ENCODE data around the gene TEPSIN. TPM values are rescaled to one million over a fixed set of nuclear protein-coding genes. Genes with fewer than 3 reads are reported as not detected.

The TEPSIN gene
- polyA plus RNA-seq, 1 donor from 2014 or later, result 50.0 TPM

DNA sequence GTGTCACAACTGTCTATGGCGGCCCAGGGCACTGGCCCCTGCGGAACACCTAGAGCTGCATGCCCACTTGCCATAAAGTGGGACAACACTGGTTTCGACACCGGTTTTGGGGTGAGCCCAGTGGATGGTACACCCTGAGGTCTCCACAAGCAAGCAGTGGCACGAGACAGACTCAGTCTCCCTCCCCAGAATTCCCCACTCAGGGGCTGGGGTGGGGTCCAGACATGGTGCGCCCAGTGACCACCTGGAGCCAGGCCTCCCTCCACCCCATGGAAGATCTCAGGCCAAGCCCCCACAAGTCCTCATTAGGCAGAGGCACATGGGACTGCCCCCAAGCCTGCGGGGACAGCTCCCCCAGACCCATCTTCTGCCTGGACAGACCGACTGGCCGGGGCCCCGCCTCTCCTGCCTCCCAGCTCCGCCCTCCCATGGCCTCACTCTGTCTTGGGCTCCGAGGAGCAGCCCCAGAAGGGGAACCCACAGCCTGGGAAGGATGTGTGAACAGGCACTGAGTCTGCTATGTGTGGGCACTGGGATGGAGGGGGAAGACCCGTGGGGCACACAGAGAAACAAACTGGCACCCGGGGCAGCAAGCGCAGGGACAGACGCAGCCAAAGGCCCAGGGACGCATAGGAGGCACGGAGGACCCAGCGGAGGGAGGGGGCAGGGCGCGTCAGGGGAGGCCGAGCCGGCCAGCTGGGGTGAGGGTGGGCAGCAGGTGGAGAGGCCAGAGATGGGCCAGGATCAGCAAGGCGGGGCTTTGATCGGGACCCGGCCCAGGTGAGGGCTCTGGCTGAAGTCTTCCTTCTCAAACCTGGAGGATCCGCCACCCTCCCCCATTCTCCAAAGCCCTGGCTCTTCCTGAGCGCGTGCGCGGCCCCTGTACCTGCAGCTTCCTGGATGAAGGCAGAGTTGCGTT lies 2.8 kb downstream of the TEPSIN start:
- Histone ChIP-seq H2AFZ (ENCODE audit: low read depth, low read length) (no peak overlapping the region), H3F3A (ENCODE audit: insufficient read depth, low read length, poor library complexity, severe bottlenecking) (no peaks in the 10 kb centered on the region), H3K9ac (ENCODE audit: low read length) (no peak overlapping the region), H3K4me2 (ENCODE audit: low read length) (no peak overlapping the region), H3K4me3 (ENCODE audit: low read length) (no peak overlapping the region), H3K27ac (ENCODE audit: low read length) (no peak overlapping the region), H3K9me2 (ENCODE audit: insufficient read depth, low read length) (no peaks in the 10 kb centered on the region), H3K9me3 (ENCODE audit: low read length) (no peaks in the 10 kb centered on the region), H3K27me3 (ENCODE audit: insufficient read depth, low read depth, low read length) (no peaks in the 10 kb centered on the region), H3K36me3 (ENCODE audit: insufficient read depth, low read length) (peaks cover 3% of the 10 kb centered on the region), H3K79me2 (replicated peaks; ENCODE audit: insufficient read depth, low read length) (peaks cover 19% of the 10 kb centered on the region), H4K20me1 (ENCODE audit: insufficient read depth) (no peaks in the 10 kb centered on the region)
- TF ChIP-seq SMC3 (conservative IDR thresholded peaks at IDR 0.05; ENCODE audit: poor library complexity) (no peak), RAD21 (conservative IDR thresholded peaks at IDR 0.05) (no peak), MXI1 (conservative IDR thresholded peaks at IDR 0.05; ENCODE audit: poor library complexity, severe bottlenecking) (no peak), POLR2AphosphoS5 (IDR thresholded peaks at IDR 0.05) (no peak), EP300 (conservative IDR thresholded peaks at IDR 0.05; ENCODE audit: poor library complexity, severe bottlenecking) (no peak), TAF1 (IDR thresholded peaks at IDR 0.05; ENCODE audit: low read depth) (no peak), EZH2 (IDR thresholded peaks at IDR 0.05; ENCODE audit: borderline replicate concordance, insufficient read depth, low read length, poor library complexity, severe bottlenecking) (no peak)
- TF ChIP-seq, protein P1, sequence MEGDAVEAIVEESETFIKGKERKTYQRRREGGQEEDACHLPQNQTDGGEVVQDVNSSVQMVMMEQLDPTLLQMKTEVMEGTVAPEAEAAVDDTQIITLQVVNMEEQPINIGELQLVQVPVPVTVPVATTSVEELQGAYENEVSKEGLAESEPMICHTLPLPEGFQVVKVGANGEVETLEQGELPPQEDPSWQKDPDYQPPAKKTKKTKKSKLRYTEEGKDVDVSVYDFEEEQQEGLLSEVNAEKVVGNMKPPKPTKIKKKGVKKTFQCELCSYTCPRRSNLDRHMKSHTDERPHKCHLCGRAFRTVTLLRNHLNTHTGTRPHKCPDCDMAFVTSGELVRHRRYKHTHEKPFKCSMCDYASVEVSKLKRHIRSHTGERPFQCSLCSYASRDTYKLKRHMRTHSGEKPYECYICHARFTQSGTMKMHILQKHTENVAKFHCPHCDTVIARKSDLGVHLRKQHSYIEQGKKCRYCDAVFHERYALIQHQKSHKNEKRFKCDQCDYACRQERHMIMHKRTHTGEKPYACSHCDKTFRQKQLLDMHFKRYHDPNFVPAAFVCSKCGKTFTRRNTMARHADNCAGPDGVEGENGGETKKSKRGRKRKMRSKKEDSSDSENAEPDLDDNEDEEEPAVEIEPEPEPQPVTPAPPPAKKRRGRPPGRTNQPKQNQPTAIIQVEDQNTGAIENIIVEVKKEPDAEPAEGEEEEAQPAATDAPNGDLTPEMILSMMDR (IDR thresholded peaks at IDR 0.05; ENCODE audit: poor library complexity, severe bottlenecking), result no peak
- TF ChIP-seq, protein P2, sequence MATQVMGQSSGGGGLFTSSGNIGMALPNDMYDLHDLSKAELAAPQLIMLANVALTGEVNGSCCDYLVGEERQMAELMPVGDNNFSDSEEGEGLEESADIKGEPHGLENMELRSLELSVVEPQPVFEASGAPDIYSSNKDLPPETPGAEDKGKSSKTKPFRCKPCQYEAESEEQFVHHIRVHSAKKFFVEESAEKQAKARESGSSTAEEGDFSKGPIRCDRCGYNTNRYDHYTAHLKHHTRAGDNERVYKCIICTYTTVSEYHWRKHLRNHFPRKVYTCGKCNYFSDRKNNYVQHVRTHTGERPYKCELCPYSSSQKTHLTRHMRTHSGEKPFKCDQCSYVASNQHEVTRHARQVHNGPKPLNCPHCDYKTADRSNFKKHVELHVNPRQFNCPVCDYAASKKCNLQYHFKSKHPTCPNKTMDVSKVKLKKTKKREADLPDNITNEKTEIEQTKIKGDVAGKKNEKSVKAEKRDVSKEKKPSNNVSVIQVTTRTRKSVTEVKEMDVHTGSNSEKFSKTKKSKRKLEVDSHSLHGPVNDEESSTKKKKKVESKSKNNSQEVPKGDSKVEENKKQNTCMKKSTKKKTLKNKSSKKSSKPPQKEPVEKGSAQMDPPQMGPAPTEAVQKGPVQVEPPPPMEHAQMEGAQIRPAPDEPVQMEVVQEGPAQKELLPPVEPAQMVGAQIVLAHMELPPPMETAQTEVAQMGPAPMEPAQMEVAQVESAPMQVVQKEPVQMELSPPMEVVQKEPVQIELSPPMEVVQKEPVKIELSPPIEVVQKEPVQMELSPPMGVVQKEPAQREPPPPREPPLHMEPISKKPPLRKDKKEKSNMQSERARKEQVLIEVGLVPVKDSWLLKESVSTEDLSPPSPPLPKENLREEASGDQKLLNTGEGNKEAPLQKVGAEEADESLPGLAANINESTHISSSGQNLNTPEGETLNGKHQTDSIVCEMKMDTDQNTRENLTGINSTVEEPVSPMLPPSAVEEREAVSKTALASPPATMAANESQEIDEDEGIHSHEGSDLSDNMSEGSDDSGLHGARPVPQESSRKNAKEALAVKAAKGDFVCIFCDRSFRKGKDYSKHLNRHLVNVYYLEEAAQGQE (IDR thresholded peaks at IDR 0.05; ENCODE audit: borderline replicate concordance), result no peak

DNA sequence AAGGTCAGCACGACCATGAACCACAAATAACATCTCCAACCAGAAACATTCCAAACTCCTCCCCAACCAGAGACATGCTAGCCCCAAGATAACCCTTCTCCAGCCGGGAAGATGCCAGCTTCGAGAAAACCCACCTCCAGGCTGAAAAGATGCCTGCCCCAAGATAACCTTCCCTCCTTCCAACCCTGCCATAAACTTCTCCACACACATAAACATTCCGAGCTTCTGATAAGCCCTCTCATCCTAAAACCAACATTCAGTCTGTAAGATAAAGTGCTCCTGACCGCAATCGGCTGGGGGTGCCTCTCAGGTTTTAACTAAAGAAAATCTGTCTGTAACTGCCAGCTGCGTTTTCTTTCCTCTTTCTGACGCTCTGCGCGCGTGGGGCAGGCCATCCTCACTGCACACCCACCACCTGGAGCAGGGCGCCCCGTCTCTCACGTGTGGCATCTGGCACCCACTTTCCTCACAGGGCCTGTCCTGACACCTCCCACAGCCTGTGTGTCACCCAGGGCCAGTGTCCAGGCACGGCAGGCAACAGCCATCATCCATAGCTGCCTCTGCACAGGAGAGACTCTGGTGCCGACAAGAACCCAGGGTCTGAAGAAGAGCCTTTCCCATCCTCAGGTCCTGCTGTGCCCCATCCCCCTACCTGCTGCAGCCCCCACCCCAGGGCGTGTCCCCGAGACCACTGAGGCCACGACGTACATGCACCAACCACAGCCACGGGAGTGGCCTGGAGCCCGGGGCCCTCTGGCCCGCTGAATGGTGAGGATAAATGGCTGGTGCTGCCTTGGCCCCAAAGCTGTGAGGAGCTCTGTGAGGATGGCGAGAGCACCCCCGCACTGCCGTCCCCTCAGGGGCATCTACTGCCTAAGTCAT lies 3.7 kb downstream of the TEPSIN start:
- peaks cover 18% of the 10 kb centered on the region for H3K79me2 ChIP-seq (replicated peaks; ENCODE audit: insufficient read depth, low read length)
- no peaks in the 10 kb centered on the region for H4K20me1 ChIP-seq (ENCODE audit: insufficient read depth)
- peaks cover 4% of the 10 kb centered on the region for H3K36me3 ChIP-seq (ENCODE audit: insufficient read depth, low read length)
- TF ChIP-seq EZH2 (IDR thresholded peaks at IDR 0.05; ENCODE audit: borderline replicate concordance, insufficient read depth, low read length, poor library complexity, severe bottlenecking) (no peak), TAF1 (IDR thresholded peaks at IDR 0.05; ENCODE audit: low read depth) (no peak)
- no peak overlapping the region for H3K9ac ChIP-seq (ENCODE audit: low read length)
- no peak overlapping the region for H3K4me2 ChIP-seq (ENCODE audit: low read length)
- no peaks in the 10 kb centered on the region for H3K9me3 ChIP-seq (ENCODE audit: low read length)
- no peak overlapping the region for H2AFZ ChIP-seq (ENCODE audit: low read depth, low read length)
- H3K4me3 ChIP-seq (ENCODE audit: low read length), result no peak overlapping the region
- no peak overlapping the region for H3K27ac ChIP-seq (ENCODE audit: low read length)
- H3F3A ChIP-seq (ENCODE audit: insufficient read depth, low read length, poor library complexity, severe bottlenecking), result no peaks in the 10 kb centered on the region
- no peaks in the 10 kb centered on the region for H3K27me3 ChIP-seq (ENCODE audit: insufficient read depth, low read depth, low read length)
- no peaks in the 10 kb centered on the region for H3K9me2 ChIP-seq (ENCODE audit: insufficient read depth, low read length)
